Endodermal cell (in vitro differentiated cells): ENCODE data around the gene ASIC5. TPM values are rescaled to one million over a fixed set of nuclear protein-coding genes. Genes with fewer than 3 reads are reported as not detected.

Experiments
- DNase-seq: peaks from one replicate; pipeline ENCODE4 v3.0.0-alpha.2; 2017
- H3K27ac ChIP-seq: 2 replicates; pipeline ENCODE4 v1.5.1; 2013; ENCODE audit warnings: mild to moderate bottlenecking, low read depth, low read length, moderate library complexity
- H3K27me3 ChIP-seq: 2 replicates; pipeline ENCODE4 v1.6.1; 2013; ENCODE audit warnings: mild to moderate bottlenecking, low read length, moderate library complexity; ENCODE audit not compliant: insufficient read depth, control insufficient read depth, poor library complexity, severe bottlenecking
- H3K36me3 ChIP-seq: 2 replicates; pipeline ENCODE4 v1.7.0; 2013; ENCODE audit warnings: mild to moderate bottlenecking, low read length, moderate library complexity; ENCODE audit not compliant: control insufficient read depth, insufficient read depth
- H3K4me1 ChIP-seq: one replicate; pipeline ENCODE4 v1.7.0; 2013; ENCODE audit warnings: low read length; ENCODE audit not compliant: control insufficient read depth, insufficient read depth
- H3K4me3 ChIP-seq: 2 replicates; pipeline ENCODE4 v1.5.1; 2013; ENCODE audit warnings: mild to moderate bottlenecking, low read length, moderate library complexity
- H3K9ac ChIP-seq: 2 replicates; pipeline ENCODE4 v1.6.1; 2013; ENCODE audit warnings: mild to moderate bottlenecking, low read length, moderate library complexity; ENCODE audit not compliant: poor library complexity, severe bottlenecking; ENCODE audit errors: extremely low read depth
- H3K9me3 ChIP-seq: 2 replicates; pipeline ENCODE4 v1.6.1; 2013; ENCODE audit warnings: mild to moderate bottlenecking, low read length, moderate library complexity; ENCODE audit not compliant: control insufficient read depth
- H3K27ac Mint-ChIP-seq: 2 replicates; pipeline ENCODE4 v1.8.0; 2020; ENCODE audit warnings: mixed read lengths
- H3K27me3 Mint-ChIP-seq: 2 replicates; pipeline ENCODE4 v1.8.0; 2021; ENCODE audit warnings: mild to moderate bottlenecking, mixed read lengths; ENCODE audit not compliant: insufficient read depth
- H3K36me3 Mint-ChIP-seq: 2 replicates; pipeline ENCODE4 v1.8.0; 2020; ENCODE audit warnings: low read depth, mixed read lengths
- H3K4me1 Mint-ChIP-seq: 2 replicates; pipeline ENCODE4 v1.8.0; 2020; ENCODE audit warnings: mixed read lengths
- H3K4me3 Mint-ChIP-seq: 2 replicates; pipeline ENCODE4 v1.8.0; 2020; ENCODE audit warnings: mild to moderate bottlenecking, moderate library complexity, mixed read lengths
- H3K9me3 Mint-ChIP-seq: 2 replicates; pipeline ENCODE4 v1.8.0; 2020; ENCODE audit warnings: mild to moderate bottlenecking, mixed read lengths
- CTCF ChIP-seq: fragments of 200-600 bp; sonication (generic); conservative IDR thresholded peaks from 2 replicates; pipeline ENCODE4 v1.5.0; 2021; ENCODE audit warnings: antibody characterized with exemption, mild to moderate bottlenecking
- WGBS, 2 experiments: methylation state at CpG; one replicate each; pipeline versions ENCODE4 v1.1.5 to v1.1.7; 2013; ENCODE audit warnings: missing lambda C conversion rate in 2 of 2, mixed read lengths in 1 of 2; ENCODE audit not compliant: insufficient coverage in 1 of 2, insufficient read length in 1 of 2; 5-methylcytosine and 5-hydroxymethylcytosine counted together
- total RNA-seq, 2 donors: library from RNA; stranded (reverse); fragmentation: NEBNext Ultra II Directional in 1 of 2; extraction: Animal tissue kit (Norgen Biotek cat#: 25700) in 1 of 2; gene quantifications; 2 replicates in 1 of 2; 3 replicates in 1 of 2; pipeline ENCODE4 v1.2.1, GENCODE V29; 2021

ASIC5 gene
- total RNA-seq, 2 donors from 2014 or later, result not detected

- no peak overlapping the region for H3K4me3 ChIP-seq
- H3K36me3 Mint-ChIP-seq, result no peaks in the 10 kb centered on the region
- no peak for TF ChIP-seq CTCF
- no peak overlapping the region for H3K27ac ChIP-seq
- no peak for DNase-seq
- no peak overlapping the region for H3K4me3 Mint-ChIP-seq
- H3K27me3 ChIP-seq, result no peaks in the 10 kb centered on the region
- peaks cover 5% of the 10 kb centered on the region for H3K4me1 Mint-ChIP-seq
- H3K9ac ChIP-seq, result no peak overlapping the region
- 100% methylated on average over 1 of the region's 1 CpG; no CpG with 5 or more reads in 1 of the 2 experiments for WGBS, 2 experiments
- no peak overlapping the region for H3K27ac Mint-ChIP-seq
- H3K36me3 ChIP-seq, result no peaks in the 10 kb centered on the region
- H3K4me1 ChIP-seq, result no peaks in the 10 kb centered on the region
- no peaks in the 10 kb centered on the region for H3K9me3 Mint-ChIP-seq
- H3K9me3 ChIP-seq, result no peaks in the 10 kb centered on the region
- H3K27me3 Mint-ChIP-seq, result no peaks in the 10 kb centered on the region
Measured at GRCh38 chr4:155807021-155807420, 59.1 kb downstream of the ASIC5 start.

- Mint-ChIP-seq H3K4me1 (peaks cover 5% of the 10 kb centered on the region), H3K9me3 (no peaks in the 10 kb centered on the region), H3K4me3 (no peak overlapping the region), H3K27ac (no peak overlapping the region), H3K27me3 (no peaks in the 10 kb centered on the region), H3K36me3 (no peaks in the 10 kb centered on the region)
- WGBS, 2 experiments, result 100% methylated on average over 1 of the region's 1 CpG
- H3K27ac ChIP-seq, result no peak overlapping the region
- no peak overlapping the region for H3K9ac ChIP-seq
- no peaks in the 10 kb centered on the region for H3K36me3 ChIP-seq
- TF ChIP-seq CTCF, result no peak
- H3K9me3 ChIP-seq, result no peaks in the 10 kb centered on the region
- H3K4me3 ChIP-seq, result no peak overlapping the region
- DNase-seq, result no peak
- H3K4me1 ChIP-seq, result no peaks in the 10 kb centered on the region
- H3K27me3 ChIP-seq, result no peaks in the 10 kb centered on the region
Measured at GRCh38 chr4:155805016-155805415, 61.1 kb downstream of the ASIC5 start.

- Mint-ChIP-seq H3K4me1 (no peaks in the 10 kb centered on the region), H3K9me3 (no peaks in the 10 kb centered on the region), H3K27ac (no peak overlapping the region), H3K36me3 (no peaks in the 10 kb centered on the region), H3K4me3 (no peak overlapping the region), H3K27me3 (no peaks in the 10 kb centered on the region)
- Histone ChIP-seq H3K9me3 (no peaks in the 10 kb centered on the region), H3K27me3 (no peaks in the 10 kb centered on the region), H3K36me3 (no peaks in the 10 kb centered on the region), H3K27ac (no peak overlapping the region), H3K9ac (no peak overlapping the region), H3K4me3 (no peak overlapping the region), H3K4me1 (no peaks in the 10 kb centered on the region)
- 90 to 92% methylated on average over 8 to 9 of the region's 9 CpGs for WGBS, 2 experiments
- TF ChIP-seq CTCF, result no peak
- no peak for DNase-seq
Measured at GRCh38 chr4:155802190-155802959, 63.7 kb downstream of the ASIC5 start.
